ENCODE measurements around the gene AK4. TPM values are rescaled to one million over a fixed set of nuclear protein-coding genes. Genes with fewer than 3 reads are reported as not detected.

AK4 gene
- total RNA-seq, 1 experiment from 2014 or later, result 12.1 TPM

DNA sequence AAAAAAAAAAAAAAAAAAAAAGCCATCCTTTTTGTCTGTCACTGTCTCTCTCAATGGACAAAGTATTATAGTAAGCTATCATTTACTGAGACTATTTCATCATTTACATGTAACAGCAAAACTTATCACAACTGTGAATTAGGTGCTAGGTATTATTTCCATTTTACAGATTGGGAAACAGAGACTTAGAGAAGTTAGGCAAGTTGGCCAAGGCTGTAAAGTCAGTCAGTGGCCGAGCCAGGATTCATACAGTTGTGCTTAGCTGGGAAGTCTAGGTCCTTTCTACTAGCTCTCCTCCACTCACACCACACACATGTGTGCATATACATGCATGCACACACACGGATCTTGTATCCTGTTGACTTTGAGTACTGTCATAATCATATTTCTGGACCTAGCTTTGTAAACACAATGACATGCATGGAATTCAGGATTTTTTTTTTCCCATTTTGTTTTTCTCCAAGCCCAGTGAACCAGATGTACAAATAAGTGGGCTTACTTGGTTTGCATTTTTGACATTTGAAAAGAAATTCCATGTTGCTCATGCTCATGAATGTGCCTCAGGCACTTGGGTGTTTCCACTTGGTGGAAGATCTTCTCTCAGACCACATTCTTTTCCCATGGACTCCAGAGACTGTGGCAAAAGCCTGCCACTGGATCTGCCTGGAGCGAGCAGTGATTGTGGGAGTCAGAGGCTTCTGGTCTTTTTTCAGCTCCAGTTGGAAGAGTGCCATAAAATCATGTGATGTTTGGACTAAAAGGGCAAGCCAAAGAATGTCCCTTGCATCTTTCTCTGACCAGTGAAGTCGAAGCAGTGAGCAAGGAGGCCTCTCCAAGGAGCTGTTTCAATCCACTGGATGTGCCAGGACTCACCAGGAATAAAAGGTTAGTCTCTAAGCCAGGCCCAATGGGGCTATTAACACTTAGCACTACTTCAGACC lies 99.7 kb downstream of the AK4 start:
- peak; percentile 44 for DNase-seq (ENCODE audit: low read depth)

GRCh38 chr1:65250826-65251225 lies 102.8 kb downstream of the AK4 start:
- DNase-seq (ENCODE audit: low read depth), result no peak

- no peak for DNase-seq (ENCODE audit: low read depth)
Measured at GRCh38 chr1:65253800-65254319, 105.9 kb downstream of the AK4 start.

GRCh38 chr1:65254320-65255034 lies 106.5 kb downstream of the AK4 start:
- peak; percentile 91 for DNase-seq (ENCODE audit: low read depth)

DNA sequence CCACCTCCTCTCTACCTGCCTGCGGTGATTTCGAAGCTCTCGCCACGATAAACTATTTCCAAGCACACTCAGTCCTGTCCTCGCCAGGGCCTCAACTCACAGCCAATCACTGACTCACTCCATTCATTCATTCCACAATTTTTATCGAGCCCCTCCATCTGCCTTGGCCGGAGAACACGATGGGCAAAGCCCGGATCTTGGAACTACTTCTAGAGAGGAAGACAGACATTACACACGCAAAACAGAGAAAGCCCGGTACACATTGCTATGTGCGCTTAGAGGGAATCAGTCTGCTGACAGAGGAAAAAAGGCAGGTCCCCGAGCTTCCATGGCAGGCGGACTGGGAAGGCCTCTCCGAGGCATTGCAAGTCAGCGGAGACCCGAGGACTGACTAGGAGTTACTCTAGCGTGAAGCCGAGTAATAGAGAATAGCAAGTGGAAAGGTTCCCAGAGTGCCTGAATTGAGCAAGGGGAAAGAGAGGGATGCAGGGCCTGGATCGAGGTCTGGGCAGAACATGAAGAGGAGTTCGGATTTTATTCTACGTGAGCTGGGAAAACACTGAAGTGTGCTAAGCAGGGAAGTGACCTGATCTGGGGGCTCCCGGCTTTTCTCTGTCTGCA lies 107.1 kb downstream of the AK4 start:
- DNase-seq (ENCODE audit: low read depth), result peak; percentile 32

DNA sequence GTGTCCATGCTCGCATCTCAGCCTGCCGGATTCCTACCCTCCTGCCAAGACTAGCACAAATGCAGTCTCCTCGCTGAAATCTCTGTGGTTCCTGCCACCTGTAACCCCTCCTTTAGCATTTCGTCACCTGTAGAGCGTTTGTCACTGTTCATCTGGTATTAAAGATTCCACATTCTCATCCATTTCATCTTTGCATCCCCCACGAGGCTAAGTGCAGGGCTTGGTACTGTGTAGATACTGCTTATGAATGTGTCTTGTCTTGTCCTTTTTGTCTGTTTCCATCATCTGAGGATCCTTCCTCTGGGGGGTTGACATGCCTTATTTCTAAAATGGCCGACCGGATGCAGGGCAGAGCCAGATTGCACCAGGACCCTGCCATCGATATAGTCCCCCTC lies 107.7 kb downstream of the AK4 start:
- no peak for DNase-seq (ENCODE audit: low read depth)

DNA sequence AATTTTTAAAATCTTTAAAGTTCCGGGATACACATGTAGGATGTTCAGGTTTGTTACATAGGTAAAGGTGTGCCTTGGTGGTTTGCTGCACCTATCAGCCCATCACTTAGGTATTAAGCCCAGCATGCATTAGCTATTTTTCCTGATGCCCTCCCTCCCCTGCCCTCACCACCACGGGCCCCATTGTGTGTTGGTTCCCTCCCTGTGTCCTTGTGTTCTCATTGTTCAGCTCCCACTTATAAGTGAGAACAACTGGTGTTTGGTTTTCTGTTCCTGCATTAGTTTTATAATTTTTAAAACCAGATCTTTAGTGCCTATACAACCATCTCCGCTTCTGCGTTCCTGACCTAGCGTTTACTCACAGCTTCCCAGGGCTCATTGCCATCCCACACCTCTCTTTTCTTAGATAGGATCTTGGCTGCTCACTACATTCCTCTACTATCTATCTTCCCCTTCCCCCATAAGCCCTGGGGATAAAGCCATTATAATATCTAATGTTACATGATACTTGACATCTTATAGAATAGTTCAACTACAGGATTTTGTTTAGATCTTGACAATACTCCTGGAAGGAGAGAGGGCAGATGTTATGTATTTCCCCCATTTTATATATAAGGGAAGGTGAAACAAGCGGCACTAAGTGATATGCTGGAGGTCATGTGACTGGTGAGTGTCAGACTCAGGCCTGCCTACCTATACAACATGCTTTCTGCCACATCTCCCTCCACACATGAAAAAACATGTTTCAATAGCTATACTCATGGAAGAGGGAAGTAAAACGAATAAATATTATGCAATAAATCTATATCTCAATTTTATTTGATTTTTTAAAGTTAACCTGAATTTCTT lies 109.1 kb downstream of the AK4 start:
- no peak for DNase-seq (ENCODE audit: low read depth)

GRCh38 chr1:65258106-65258505 lies 110.1 kb downstream of the AK4 start:
- no peak for DNase-seq (ENCODE audit: low read depth)

DNA sequence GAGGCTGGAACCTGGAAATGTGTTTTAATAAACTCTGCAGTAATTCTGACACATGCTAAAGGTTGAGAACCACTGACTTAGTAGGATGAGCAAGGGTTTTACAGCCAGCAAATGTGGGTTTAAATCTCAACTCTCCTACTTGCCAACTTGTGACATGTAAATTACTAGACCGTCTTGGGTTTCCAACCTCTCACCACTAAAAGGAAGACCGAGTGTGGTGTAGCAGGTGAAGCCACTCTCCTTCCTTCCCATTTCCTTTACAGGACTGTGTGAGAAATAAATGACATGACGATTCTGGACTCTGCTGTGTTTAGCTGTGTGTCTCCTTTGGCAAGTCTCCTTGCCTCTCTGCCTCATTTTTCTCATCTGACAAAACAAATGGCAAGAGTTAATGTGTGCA lies 111.8 kb downstream of the AK4 start:
- no peak for DNase-seq (ENCODE audit: low read depth)

DNA sequence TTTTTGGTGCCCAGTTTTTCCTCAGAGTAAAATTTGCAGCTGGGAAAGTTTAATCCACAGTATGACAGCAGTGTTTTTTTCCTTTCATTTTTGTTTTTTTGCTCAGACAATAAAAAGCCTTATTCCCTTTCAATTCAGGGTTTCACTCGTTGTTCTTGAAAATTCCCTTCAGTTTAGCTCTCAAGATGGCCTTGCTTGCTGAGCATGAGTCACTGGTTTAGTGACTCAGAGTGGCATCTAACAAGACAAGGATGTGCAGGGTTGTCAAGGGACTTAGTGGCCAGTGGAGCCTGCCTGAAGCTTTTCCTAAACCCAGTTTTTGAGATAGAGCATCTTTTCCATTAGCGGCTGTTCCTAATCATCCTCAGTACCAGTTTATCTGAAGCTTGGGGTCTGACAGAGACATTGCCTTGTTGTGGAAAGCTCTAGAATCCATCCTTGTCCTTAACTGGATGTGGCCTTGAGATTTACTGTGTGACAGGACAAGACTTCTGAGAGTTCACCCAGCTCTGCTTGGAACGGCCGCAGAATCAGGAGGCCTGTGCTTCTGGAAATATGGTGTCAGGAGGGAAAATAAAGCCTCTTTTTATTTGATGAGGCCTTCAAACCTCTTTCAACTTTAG lies 113.0 kb downstream of the AK4 start:
- DNase-seq (ENCODE audit: low read depth), result peak; percentile 84

- DNase-seq (ENCODE audit: low read depth), result no peak
Measured at GRCh38 chr1:65263286-65263685, 115.3 kb downstream of the AK4 start.

DNA sequence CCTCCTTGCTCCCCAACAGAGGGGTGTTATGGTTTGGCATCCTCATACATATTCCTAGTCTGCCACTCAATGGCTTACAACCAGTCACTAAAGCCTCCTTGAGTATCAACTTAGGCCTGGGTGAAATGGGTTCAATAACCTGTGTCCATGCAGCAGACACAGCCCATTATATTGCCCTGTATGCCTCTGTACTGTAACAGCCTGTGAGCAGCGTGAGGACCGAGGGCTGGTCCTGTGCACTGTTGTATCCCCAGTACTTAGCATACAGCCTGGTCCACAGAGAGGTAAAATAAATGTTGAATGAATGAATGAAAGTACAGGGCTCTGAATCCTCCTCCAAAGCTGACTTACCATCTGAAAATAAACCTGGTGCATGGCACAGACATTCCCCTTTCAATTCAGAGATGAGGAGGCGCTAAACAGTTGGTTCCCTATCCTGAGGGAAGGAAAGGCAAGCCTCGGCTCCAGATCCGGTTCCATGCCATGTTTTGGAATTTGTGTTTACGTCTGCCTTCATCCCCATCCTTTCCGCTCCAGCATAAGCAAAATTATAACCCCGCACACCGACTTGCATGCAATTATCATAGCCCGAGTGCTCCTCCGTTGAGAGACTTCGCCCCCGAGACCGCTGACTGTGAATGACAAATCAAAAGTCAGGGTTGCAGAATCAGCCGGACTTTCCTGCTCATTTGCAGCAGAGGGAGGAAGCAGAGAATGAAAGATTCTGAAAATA lies 116.4 kb downstream of the AK4 start:
- peak; percentile 80 for DNase-seq (ENCODE audit: low read depth)

DNA sequence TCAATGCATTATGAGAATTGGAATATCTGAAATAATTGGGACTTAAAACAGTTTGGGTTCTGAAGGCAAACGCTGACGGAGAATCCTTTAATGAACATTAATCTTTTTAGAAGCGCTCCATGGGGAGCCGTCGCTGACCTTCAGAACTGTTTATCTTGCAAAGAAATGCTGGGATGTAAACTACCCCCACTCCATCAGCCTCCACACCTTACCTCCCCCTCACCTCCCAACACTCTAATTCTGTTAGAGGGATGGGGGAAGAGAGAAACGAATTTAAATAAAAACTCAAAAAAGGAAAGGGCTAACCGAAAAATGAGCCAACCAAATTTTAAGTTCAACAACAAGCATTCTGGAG lies 117.3 kb downstream of the AK4 start:
- no peak for DNase-seq (ENCODE audit: low read depth)

DNA sequence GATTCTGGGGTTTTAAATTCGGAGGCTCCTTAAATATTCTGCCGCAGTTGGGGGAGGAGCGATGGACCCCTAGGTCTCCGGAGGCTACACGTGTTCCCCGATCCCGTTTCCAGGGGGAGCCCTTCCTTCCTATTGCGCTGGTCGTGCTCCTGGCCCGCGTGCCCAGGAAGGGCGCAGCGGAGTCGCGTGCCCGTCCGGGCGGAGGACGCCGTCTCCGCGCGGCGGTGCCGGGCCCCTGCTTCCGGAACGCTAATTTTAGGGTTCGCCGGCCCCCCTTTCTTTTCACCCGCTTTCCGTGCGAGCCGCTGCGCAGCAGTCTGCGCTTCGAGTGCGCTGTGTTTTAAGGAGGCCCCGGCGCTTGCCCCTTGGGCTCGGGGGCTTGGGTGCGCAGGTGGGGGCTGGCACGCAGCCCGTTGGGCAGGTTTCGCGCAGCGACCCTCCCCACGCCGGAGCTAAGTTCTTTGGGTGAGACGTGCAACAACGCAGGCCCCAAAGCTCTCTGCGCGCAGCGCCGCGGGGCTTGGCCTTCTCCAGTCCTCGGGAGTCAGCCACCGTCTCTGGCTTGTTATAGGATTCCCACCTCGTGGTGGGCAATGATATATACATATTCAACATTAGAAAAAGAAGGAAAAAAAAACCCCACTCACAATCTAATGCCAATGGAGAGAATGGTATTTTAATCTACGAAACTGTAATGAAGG lies 117.8 kb downstream of the AK4 start:
- peak; percentile 86 for DNase-seq (ENCODE audit: low read depth)

DNA sequence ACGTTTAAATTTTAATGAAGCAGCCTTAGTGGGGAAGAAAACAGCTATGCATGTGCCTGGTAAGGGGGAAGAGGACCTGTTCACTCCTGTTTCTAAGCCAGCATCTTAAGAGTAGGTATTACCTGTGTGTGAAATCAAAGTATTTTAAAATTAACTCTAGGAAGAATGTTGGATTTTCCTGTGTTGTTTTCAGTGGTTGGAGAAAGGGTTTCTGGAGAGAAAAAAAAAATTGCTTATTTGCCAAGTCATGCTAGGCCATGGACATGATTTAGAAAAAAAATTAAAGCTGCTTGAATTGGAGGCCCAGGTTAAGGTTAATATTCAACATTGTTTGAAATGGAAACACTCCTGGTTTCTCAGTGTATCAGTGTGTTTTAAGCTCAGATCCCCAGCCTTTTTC lies 118.5 kb downstream of the AK4 start:
- no peak for DNase-seq (ENCODE audit: low read depth)

- DNase-seq (ENCODE audit: low read depth), result no peak
Measured at GRCh38 chr1:65267271-65267670, 119.3 kb downstream of the AK4 start.

DNA sequence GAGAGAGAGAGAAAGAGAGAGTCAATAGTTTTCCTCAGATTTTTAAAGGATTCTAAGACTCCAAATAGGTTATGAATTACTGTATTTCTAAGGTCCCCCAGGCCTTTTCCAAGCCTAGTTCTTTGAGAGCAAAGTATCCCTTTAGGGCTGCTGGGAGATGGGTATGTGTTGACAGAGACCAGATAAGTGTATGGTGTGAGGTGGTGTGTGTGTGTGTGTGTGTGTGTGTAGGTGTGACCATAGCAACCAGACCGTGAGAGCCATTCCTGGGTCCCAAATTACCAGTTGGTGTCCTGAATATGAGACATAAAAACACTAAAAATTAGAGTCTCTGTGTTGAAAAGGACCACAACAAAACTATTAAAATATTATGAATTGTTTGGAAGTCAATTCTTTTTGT lies 119.7 kb downstream of the AK4 start:
- no peak for DNase-seq (ENCODE audit: low read depth)

DNA sequence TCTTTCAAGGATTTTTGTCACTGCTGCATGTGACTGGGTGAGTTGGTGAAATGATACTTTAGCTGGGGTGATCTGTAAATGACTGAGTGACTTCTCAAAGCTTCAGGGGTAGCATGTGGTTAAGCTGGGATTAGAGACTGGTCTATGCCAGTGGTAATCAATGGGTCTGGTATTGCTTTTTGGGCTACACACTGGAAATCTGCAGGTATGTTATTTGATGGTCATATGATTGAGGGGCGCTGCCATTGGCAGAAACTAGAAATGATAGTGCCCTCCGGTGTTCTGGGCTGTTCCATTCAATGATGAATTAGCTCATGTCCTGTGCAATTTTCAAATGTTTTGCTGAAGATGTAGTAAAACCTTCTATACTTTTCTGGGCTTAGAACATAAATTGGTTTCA lies 121.6 kb downstream of the AK4 start:
- DNase-seq (ENCODE audit: low read depth), result no peak

- DNase-seq (ENCODE audit: low read depth), result no peak
Measured at GRCh38 chr1:65276197-65276939, 128.4 kb downstream of the AK4 start.
